CMK (cell line): ENCODE data around the gene DUSP15.

Experiments
- DNase-seq: peaks from one replicate; pipeline ENCODE4 v3.0.0-alpha.2; 2010; ENCODE audit warnings: low read depth

DUSP15 gene, protein sequence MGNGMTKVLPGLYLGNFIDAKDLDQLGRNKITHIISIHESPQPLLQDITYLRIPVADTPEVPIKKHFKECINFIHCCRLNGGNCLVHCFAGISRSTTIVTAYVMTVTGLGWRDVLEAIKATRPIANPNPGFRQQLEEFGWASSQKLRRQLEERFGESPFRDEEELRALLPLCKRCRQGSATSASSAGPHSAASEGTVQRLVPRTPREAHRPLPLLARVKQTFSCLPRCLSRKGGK

DNA sequence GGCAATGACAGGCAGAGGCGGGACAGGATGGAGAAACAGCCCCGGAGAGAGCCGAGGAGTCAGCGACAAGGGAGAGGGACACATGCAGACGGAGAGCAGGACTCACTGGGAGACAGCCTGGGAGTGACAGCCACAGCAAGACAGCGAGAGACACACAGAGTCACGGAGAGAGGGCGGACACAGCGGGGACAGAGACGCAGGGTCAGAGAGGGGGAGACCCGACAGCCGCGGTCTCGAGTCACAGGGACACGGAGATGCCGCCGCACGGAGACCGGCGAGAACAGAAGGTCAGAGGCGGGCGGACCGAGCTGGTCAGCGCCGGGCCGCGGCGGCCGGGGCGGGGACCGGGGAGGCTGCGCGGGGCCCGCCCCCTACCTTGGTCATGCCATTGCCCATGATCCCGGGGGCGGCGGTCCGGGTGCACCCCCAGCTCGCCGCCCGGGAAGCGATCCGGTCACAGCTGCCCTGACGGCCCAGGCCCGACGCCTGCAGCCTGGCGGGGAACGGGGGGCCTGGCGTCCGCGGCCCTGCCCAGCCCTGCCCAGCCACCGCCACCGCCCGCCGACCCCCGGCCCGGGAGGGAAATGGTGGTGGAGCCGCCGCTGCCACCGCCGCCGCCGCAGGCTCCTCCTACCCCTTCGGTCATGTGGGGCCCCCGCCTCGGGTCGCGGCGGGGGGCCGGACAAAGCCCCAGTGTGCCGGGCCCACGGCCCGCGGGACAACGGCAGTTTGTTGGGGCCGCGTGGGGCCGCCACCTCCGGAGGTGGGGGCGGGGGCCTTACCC, at the start of gene DUSP15, which contains the start of gene TTLL9:
Gene DUSP15, minus strand, starts transcription at position 586 of the 784 bp plus-strand sequence. Its CDS starts 190 bp downstream, at position 396.
Gene TTLL9, plus strand, starts transcription at position 693 of the 784 bp plus-strand sequence. CDS start 493 bp downstream, outside the sequence.
- no peak for DNase-seq

DNA sequence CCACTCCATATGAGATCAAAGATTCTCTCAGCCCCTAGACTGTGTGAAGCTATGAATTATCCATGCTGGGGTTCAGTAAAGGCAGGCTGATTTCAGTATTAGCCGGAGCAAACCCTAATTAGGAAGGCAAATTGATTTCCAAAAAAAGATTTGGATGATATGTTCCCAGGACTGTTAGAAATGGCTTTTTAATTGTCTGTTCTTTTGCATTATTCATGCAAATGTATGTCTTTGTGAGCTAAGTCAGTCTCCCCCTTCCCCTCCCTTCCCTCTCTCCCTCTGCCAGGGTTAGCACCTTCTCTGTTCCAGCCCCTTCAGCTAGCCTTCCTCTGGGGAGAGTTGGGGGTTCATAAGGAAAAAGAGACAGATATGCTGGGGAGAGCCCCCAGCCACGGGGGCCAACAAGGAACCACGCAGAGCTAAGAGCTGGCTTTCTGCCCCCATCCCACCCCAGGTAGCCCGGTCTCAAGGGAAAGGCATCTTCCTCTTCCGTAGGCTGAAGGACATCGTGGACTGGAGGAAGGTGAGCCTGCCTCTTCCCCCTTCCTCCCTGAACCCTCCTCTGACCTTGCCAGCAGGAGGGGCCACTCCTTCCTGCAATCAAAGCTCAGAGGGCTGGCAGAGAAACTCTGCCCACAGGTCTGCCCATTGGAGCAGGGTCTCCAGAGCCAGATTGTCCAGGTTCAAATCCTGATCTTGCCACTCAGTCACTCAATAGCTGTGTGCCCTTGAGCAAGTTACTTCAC, 49.3 kb upstream of the DUSP15 start:
- DNase-seq = no peak

DNA sequence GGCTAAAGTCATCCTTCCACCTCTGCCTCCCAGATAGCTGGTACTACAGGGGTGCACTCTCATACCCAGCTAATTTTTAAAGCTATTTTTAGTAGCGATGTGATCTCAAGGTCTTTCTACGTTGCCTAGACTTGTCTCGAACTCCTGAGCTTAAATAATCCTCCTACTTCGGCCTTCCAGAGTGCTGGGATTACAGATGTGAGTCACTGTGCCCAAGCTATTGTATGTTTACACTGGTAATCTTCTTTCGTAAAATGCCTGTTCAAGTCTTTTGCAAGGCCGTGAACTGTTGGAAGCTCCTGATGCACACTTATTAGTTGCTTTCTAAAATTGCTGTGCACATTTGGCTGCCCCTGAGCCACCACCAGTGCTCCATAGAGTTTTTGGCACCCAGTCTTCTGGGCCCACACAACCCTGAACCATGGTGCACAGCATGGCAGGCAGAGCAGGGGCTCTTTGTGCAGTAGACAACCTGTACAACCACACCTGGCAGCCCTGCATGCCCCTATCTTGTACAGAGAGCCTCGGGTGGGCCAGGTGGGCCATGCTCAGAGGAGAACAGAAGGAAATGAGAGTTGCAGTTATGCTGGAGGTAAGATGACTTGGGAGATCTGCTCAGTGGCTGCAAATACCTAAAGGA, 48.3 kb upstream of the DUSP15 start:
- DNase-seq = no peak

DNA sequence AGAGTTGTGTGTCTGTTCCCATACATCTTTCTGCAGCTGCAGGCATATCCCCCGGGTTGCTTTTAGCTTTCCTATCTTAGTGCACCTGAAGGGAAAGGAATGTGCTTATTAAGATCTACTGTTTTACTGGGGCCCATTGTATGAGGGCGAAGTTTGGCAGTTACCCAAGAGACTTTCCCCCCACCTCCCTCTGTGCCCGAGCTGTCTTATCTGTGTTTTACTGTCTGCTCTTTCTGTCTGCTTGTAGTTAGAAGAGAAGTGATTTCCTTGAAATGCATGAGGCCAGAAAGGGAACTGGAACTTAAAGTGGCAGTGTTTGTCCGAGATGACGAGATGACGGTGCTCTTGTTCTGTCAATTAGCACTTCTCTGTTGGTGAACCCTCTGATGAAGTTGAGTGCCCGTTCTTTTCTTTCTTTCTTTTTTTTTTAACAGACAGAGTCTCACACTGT, 47.7 kb upstream of the DUSP15 start:
- DNase-seq = peak; percentile 52

DNA sequence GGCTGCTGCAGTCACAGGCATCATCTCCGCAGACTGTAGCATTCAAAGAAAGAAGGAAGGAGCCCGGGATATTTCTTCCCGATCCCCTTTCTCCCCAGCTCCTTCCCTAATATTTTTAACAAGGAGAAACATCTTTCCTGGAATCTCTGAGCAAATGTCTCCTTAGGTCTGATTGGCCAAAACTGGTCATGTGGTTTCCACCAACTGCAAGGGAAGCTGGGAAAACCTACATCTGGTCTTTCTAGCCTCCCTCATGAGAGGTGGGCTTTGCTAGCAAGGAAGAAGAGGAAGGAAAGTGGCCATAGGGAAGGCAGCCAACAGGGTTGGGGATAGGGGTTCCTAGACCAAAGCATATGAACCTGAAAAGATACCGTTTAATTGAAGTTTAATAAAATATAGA, 46.4 kb upstream of the DUSP15 start:
- no peak for DNase-seq

DNA sequence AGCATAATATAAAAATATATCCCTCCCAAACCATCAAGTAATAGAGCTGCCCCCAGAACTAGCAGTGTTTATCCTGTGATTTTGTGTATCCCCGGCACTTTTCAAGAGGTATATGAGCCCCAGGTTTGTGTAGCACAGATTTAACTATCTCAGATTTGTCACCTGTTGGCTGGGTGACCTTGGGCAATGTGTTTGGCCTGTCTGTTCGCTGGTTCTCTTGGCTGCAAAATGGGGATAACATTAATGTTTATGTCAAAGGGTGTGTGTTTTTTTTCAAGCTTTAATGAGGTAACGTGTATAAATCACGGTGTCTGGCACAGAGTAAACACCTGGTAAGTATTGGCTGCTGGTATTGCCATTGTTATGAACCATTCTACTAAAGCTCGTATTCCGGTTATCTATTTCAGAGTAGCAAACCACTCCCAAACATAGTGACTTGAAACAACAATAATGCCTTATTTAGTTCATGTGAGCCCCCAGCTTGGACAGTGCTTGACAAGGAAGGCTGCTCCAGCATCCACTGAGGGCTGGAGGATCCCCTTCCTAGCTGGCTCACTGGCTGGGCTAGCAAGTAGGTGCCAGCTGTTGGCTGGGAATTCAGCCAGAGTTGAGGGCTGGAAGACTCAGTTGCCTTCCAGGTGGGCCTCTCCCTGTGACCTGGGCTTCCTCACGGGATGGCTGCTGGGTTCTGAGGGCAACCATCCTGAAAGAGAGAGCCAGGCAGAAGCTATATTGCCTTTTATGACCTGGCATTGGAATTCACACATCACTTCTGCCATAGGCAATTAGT, 45.4 kb upstream of the DUSP15 start:
- no peak for DNase-seq

DNA sequence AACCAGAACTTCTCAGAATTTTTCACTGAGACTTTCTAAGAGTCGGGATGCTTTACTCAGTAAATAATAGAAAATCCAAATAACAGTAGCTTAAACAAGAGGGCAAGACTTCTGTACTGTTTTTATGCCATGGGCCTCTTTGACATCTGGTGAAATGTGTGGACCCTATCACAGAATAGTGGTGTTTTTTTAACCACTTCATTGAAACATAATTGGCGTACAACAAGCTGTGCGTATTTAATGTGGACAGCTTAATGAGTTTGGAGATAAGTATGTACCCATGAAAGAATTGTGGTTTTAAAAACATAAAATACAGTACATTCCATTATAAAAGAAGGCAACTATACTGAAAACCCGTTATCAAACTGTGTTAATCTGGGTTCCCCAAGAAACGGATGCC, 43.8 kb upstream of the DUSP15 start:
- no peak for DNase-seq

DNA sequence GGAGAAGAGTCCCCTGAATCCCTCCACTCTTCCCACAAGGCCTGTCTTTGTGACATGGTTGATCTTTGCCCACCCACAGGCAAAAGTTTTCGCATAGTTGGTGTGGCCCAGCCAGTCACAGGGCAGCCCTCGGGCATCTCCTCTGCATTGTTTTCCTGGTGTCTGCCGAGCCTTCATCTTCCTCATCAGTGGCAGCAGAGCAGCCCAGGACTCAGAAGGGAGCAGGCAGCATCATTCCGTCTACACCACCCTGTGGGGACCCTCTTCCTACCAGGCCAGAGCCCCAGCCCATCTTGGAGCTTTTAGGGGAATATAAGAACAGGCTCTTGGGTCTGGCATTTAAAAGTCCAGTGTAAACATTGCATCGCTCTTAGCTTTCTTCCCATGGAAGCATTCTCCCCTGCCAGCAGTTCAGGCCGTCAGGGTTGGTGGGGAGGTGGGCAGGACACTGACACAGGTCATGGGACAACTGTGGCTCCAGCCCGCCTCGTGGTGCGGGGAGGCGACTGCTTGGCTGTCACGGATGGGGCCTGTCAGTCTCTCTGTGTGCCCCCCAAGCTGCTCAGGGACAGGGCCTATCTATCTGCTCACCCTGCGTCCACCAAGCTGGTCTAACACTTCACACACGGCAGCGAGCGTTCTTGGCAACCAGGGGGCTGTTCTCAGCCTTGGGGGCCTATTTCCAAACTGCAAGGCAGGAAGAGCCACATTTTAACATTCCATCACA, 43.3 kb upstream of the DUSP15 start:
- DNase-seq = no peak

DNA sequence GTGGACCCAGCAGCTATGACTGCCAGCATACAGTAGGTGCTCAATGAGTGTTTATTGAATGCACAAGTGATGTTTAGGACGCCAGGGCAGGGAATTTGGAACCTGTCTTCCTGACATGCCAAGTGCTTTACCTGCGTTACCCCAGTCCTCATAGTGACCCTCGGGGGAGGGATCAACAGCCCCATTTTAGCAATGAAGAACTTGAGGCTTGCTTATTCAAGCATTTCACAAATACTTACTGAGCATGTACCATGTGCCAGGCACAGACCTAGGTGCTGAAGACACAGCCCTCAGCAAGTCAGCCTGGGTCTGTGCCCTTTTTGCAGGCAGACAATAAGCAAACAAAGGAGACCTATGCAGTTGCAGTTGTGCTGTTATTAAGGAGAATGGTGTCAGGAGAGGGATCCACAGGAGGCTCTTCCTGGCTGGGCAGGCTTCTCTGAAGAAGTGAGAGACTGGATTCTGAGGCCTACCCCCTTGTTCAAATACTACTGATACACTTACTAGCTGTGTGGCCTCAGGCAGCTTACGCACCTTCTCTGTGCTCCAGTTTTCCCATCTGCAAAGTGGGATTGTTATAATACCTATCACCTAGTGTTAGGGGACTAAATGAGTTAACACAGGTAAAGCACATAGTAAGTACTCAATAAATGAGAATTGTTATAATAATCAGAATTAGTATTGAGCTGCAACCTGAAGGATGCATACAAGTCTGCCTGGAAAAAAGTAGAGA, 39.9 kb upstream of the DUSP15 start:
- DNase-seq = no peak

DNA sequence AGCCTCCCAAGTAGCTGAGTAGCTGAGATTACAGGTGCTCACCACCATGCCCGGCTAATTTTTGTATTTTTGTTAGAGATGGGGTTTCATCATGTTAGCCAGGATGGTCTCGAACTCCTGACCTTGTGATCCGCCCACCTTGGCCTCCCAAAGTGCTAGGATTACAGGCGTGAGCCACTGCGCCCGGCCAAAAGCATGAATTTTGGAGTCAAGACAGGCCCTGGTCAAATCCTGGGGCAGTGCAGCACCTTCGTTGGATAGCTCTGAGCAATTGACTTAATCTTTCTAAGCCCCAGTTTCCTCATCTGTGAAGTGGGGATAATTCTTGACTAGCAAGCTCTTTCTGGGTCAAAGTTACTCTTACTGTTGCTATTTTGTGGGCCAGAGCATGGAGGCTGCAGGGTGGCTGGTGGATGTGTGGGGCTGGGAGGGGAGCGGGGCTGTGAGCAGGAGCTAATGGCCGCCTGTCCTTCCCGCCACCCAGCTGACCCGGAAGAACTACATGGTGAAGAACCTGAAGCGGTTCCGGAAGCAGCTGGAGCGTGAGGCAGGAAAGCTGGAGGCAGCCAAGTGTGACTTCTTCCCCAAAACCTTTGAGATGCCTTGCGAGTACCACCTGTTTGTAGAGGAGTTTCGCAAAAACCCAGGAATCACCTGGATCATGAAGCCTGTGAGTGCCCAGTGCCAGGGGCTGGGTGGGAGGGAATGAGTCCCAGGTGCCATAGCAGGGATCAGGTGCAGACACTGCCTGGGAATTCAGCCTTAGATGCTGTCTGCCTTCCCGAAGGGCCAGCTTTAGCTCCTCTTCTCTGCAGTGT, 39.1 kb upstream of the DUSP15 start:
- no peak for DNase-seq

DNA sequence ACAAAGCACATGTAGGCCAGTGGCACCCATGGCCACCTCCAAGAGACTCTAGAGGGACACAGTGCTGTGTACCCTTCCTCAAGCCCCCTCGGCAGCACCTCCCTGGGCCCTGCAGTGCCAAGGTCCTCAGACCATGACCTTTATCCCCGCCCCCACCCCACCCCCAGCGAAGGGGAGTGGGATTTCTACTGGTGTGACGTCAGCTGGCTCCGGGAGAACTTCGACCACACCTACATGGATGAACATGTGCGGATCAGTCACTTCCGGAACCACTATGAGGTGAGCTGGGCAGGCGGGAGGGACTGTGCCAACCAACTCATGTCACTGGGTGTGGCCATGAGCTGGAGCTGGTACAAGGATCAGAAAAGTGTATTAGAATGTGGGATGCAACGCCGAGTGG, 38.1 kb upstream of the DUSP15 start:
- DNase-seq = no peak

DNA sequence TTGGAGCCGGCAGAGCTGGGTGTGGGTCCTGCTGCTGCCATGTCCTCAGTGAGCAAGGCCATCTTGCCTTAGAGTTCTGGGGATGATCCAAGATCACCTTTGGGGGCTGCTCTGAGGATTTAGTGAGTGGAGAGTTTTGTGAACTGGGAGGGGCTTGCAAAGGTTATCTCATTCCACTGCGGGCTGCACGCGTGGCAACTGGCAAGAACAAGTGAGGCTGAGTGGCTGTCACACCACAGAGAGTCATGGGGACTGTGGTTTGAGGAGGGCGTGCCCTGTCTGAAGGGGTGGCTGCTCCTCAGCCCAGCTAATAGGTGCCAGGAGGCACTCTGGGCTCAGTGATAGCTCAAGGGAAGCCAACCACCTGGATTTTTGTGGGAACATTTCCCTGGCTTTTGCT, 37.7 kb upstream of the DUSP15 start:
- DNase-seq = no peak

DNA sequence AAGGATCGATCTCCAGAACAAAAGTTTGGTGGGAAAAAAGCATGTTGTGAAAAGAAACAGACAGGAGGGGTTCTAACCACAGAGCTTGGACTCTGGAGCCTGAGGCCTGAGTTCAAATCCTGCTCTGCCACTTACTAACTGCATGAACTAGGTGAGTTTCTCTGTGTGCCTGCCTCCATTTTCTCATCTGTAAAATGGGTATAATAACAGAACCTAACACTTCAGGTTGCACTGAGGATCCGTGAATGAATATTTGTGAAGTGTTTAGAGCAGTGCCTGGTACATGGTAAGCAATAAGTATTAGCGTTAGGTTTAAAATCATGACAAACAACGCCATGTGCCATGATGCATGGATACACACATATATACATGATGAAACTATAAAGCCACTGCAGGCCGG, 36.7 kb upstream of the DUSP15 start:
- DNase-seq = no peak

DNA sequence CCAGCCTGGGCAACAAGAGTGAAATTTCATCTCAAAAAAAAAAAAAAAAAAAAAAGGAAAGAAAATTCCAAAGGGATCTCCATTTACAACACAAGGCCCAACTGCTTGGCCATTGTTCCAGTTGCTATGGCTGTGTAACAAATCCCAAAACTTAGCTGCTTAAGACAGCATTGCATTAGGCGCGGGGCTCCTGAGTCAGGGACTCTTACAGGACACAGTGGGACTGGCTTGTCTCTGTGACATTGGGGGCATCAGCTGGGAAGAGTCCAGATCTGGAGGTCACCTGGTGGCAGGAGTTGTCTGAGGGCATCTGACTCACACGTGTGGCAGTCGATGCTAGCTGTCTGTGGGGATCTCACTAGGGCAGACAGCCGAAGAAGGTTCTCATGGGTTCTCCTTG, 35.7 kb upstream of the DUSP15 start:
- no peak for DNase-seq

DNA sequence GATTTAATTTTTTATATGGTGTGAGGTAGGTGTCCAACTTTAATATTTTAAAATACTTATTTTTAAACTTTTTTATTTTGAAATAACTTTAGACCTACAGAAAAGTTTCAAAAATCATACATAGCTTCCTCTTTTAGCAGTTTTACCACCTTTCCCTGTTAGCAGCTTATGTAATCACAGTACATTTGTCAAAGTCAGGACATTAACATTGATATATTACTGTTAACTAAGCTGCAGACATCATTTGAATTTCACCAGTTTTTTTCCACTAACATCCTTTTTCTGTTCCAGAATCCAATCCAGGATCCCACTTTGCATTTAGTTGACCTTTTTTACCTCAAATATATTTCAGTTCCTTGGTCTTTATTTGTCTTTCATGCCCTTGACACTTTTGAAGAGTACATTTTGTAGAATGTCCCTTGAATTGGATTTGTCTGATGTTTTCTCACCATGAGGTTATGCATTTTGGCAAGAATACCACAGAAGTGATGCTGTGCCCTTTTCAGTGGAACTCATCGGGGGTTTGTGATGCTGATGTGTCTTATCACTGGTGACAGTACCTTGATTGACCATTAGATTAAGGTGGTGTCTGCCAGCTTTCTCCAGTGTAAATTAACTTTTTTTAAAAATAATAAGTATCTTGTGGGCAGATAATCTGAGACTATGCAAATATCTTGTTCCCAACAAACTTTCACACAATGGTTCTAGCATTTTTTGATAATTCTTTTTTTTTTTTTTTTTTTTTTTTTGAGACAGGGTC, 33.5 kb upstream of the DUSP15 start:
- DNase-seq = no peak

DNA sequence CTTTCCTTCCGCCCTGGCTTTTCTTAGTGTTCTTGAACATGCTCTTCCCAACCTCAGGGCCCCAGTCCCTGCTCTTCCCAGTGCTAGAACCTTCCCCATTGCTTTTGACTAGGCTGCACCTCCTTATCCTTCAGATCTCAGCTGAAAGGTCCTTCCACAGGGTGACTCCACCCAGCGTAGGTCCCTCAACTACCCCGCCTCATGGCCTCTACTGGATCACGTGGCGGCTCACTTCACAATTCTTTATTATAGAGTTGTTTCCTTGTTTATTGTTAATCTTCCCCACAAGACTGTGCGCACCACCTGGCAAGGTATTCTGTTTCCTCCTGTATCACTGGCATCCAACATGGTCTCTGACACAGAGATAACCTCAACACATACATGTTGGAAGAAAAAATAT, 31.3 kb upstream of the DUSP15 start:
- DNase-seq = no peak

DNA sequence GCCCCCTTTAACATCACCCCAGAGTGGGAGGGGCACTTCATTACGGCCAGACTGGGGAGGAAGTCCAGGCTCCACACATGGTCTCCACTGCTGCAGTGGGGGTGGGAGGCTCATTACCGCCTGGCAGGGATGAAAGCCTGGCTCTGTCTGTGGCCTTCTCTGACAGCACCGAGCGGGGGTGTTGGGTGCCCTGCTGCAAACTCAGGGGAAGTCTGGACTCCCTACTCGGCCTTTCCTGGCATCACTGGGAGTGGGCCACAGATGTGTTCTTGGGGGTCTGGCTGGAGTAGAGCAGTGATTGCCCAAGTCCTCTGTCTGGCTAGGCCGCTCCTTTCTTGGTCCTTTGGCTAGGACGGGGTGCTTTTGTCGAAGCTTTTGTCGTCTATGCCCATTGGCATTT, 27.2 kb upstream of the DUSP15 start:
- DNase-seq = no peak

DNA sequence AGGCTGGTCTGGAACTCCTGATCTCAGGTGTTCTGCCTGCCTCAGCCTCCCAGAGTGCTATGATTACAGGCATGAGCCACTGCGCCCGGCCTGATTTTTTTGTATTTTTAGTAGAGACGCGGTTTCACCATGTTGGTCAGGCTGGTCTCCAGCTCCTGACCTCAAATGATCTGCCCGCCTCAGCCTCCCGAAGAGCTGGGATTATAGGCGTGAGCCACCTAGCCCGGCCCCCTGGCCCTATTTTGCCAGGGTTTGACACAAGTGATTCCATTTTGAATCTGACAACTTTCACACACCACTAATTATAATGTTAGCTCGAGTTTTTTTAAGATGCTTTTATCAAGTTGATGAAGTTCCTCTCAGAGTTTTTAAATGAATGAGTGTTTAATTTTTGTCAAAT, 25.7 kb upstream of the DUSP15 start:
- DNase-seq = no peak
